HepG2 (cell line): ENCODE measurements around the gene CDK9. TPM values are rescaled to one million over a fixed set of nuclear protein-coding genes. Genes with fewer than 3 reads are reported as not detected.
A peak's percentile ranks its signal among the peaks of the same experiment; 100 is the strongest.

Experiments
- CHD4 ChIP-seq: fragments of 200-600 bp; sonication (generic); IDR thresholded peaks from 2 replicates; pipeline ENCODE4 v1.7.0; 2017; ENCODE audit warnings: mild to moderate bottlenecking, low read length, borderline replicate concordance
- CTCF ChIP-seq: sonication (generic); formaldehyde crosslinking; IDR thresholded peaks from 2 replicates; pipeline ENCODE4 v1.5.0; 2020; ENCODE audit warnings: mild to moderate bottlenecking, missing genetic modification reagents, moderate library complexity
- FOXK2 ChIP-seq: fragments of 450-650 bp; IDR thresholded peaks from 2 replicates; pipeline ENCODE4 v1.6.1; 2016
- GMEB1 ChIP-seq: sonication (generic); formaldehyde crosslinking; IDR thresholded peaks from 2 replicates; pipeline ENCODE4 v1.5.1; 2020; ENCODE audit warnings: missing genetic modification reagents, mild to moderate bottlenecking, borderline replicate concordance
- HNRNPUL1 ChIP-seq: fragments of 200-400 bp; formaldehyde crosslinking; IDR thresholded peaks from 2 replicates; pipeline ENCODE4 v1.6.1; 2017; ENCODE audit warnings: low read depth, mild to moderate bottlenecking, low read length, moderate library complexity
- KMT2B ChIP-seq: IDR thresholded peaks from 2 replicates; pipeline ENCODE4 v1.6.1; 2016; ENCODE audit warnings: missing genetic modification reagents, missing compliant biosample characterization
- NR2F1 ChIP-seq, 2 experiments: fragments of 450-650 bp in 1 of 2; formaldehyde crosslinking in 1 of 2; IDR thresholded peaks; 2 replicates each; pipeline versions ENCODE4 v1.5.0 to v1.6.1; 2016 to 2020; ENCODE audit warnings: mild to moderate bottlenecking in 1 of 2, missing compliant biosample characterization in 1 of 2, missing genetic modification reagents in 1 of 2, moderate library complexity in 1 of 2
- NR2F6 ChIP-seq, 2 experiments: IDR thresholded peaks; 2 replicates each; pipeline ENCODE4 v1.6.1; 2016; ENCODE audit warnings: antibody characterized with exemption in 1 of 2, mild to moderate bottlenecking in 1 of 2
- RAD21 ChIP-seq: fragments of 450-650 bp; formaldehyde crosslinking; IDR thresholded peaks from 2 replicates; pipeline ENCODE4 v1.5.0; 2020; ENCODE audit warnings: mild to moderate bottlenecking
- SIX1 ChIP-seq: sonication (generic); formaldehyde crosslinking; IDR thresholded peaks from 2 replicates; pipeline ENCODE4 v1.4.0; 2020; ENCODE audit warnings: missing genetic modification reagents, borderline replicate concordance
- SRY ChIP-seq: sonication (generic); formaldehyde crosslinking; IDR thresholded peaks from 2 replicates; pipeline ENCODE4 v1.8.0; 2022; ENCODE audit warnings: mild to moderate bottlenecking, missing genetic modification reagents
- TFE3 ChIP-seq: IDR thresholded peaks from 2 replicates; pipeline ENCODE4 v1.6.1; 2016
- TIGD3 ChIP-seq: sonication (generic); formaldehyde crosslinking; IDR thresholded peaks from 2 replicates; pipeline ENCODE4 v1.5.1; 2020; ENCODE audit warnings: mild to moderate bottlenecking, missing genetic modification reagents, borderline replicate concordance
- XRCC5 ChIP-seq: fragments of 200-400 bp; formaldehyde crosslinking; optimal IDR thresholded peaks from 2 replicates; pipeline ENCODE3; 2017; ENCODE audit warnings: mild to moderate bottlenecking, low read length
- ZBTB26 ChIP-seq: IDR thresholded peaks from 2 replicates; pipeline ENCODE4 v1.6.1; 2016; ENCODE audit warnings: missing compliant biosample characterization, missing genetic modification reagents, borderline replicate concordance
- ZBTB44 ChIP-seq: sonication (generic); formaldehyde crosslinking; IDR thresholded peaks from 2 replicates; pipeline ENCODE4 v1.4.0; 2020; ENCODE audit warnings: missing genetic modification reagents
- ZNF224 ChIP-seq: sonication (generic); formaldehyde crosslinking; IDR thresholded peaks from 2 replicates; pipeline ENCODE4 v1.5.0; 2020; ENCODE audit warnings: mild to moderate bottlenecking, missing genetic modification reagents
- ZNF570 ChIP-seq: sonication (generic); formaldehyde crosslinking; IDR thresholded peaks from 2 replicates; pipeline ENCODE4 v1.4.0; 2020; ENCODE audit warnings: mild to moderate bottlenecking, missing genetic modification reagents, borderline replicate concordance
- ZNF747 ChIP-seq: sonication (generic); formaldehyde crosslinking; IDR thresholded peaks from 2 replicates; pipeline ENCODE4 v1.8.1; 2023; ENCODE audit warnings: missing genetic modification reagents, mild to moderate bottlenecking, borderline replicate concordance
- ZNF768 ChIP-seq: sonication (generic); formaldehyde crosslinking; IDR thresholded peaks from 2 replicates; pipeline ENCODE4 v1.4.0; 2020; ENCODE audit warnings: missing genetic modification reagents
- polyA plus RNA-seq, 8 experiments: library from polyadenylated mRNA; depleted of rRNA in 3 of 8; stranded (reverse) in 7 of 8; unstranded in 1 of 8; fragments of >200 nt; fragmentation: Illumina TruSeq in 4 of 8; extraction: Trizol in 4 of 8; gene quantifications; 2 replicates each; pipeline versions ENCODE4 v1.2.1 to v1.2.3, GENCODE V29; 2011 to 2016; ENCODE audit warnings: low read depth in 4 of 8, missing spikeins in 1 of 8, mixed read lengths in 1 of 8; ENCODE audit not compliant: insufficient read depth in 1 of 8
- total RNA-seq, 5 experiments: library from RNA; depleted of rRNA; stranded (reverse); fragments of >200 nt; fragmentation: Illumina TruSeq; extraction: Trizol; gene quantifications; 2 replicates each; pipeline ENCODE4 v1.2.3, GENCODE V29; 2016; ENCODE audit warnings: low read depth in 1 of 5

The CDK9 gene
- total and polyA plus RNA-seq, 2 of the 13 experiments (the other 11 are each of a cell fraction or from before 2014, with no cell fraction given) = 16.8 to 21.5 TPM

GRCh38 chr9:127825319-127826051 lies 39.7 kb downstream of the CDK9 start (continued):
- TF ChIP-seq GMEB1 (CRISPR knock-in tag) (peak; percentile 16; the same call in 1 of the 2 replicates), CTCF (CRISPR knock-in tag) (peak; percentile 91), HNRNPUL1 (no peak), KMT2B (CRISPR knock-in tag) (no peak), ZNF224 (CRISPR knock-in tag) (no peak), SRY (CRISPR knock-in tag) (no peak), TFE3 (CRISPR knock-in tag) (0 out of 2 replicates have a peak, but pooled peaks have one; percentile 26), FOXK2 (no peak), ZNF747 (CRISPR knock-in tag) (0 out of 2 replicates have a peak, but pooled peaks have one; percentile 49), SIX1 (no peak), XRCC5 (peak; percentile 54), CHD4 (no peak), ZNF570 (CRISPR knock-in tag) (no peak), RAD21 (CRISPR knock-in tag) (peak; percentile 61; the same call in 1 of the 2 replicates), NR2F6 (IDR thresholded peaks at IDR 0.05) (no peak), NR2F6 (CRISPR knock-in tag; IDR thresholded peaks at IDR 0.05) (peak; percentile 85), TIGD3 (CRISPR knock-in tag) (no peak), ZBTB44 (no peak), ZBTB26 (CRISPR knock-in tag) (peak; percentile 46; the same call in 1 of the 2 replicates), ZNF768 (peak; percentile 49; the same call in 1 of the 2 replicates), NR2F1 (CRISPR knock-in tag; IDR thresholded peaks at IDR 0.05) (peak in 1 of 2 experiments; percentile 56; a peak in 1 of 4 replicates)
